NB4 (cell line): ENCODE measurements around the gene SNRNP200.

ENCODE experiments used
- DNase-seq: peaks from one replicate; pipeline ENCODE4 v3.0.0; 2010; ENCODE audit warnings: low read depth
- H3K4me3 ChIP-seq: one replicate; pipeline ENCODE4 v1.5.1; 2011; ENCODE audit warnings: mild to moderate bottlenecking, low read depth, low read length, moderate library complexity
- MAX ChIP-seq: IDR thresholded peaks from 2 replicates; pipeline ENCODE4 v1.6.1; 2011; ENCODE audit warnings: low read depth, low read length
- MYC ChIP-seq: IDR thresholded peaks from 2 replicates; pipeline ENCODE4 v1.6.1; 2011; ENCODE audit warnings: low read depth, low read length
- POLR2A ChIP-seq: IDR thresholded peaks from 2 replicates; pipeline ENCODE4 v1.6.1; 2011; ENCODE audit warnings: mild to moderate bottlenecking; ENCODE audit not compliant: insufficient read length; ENCODE audit errors: extremely low read depth
- TF ChIP-seq, protein P1 (sequence below): IDR thresholded peaks from one replicate; pipeline ENCODE4 v1.5.1; 2012; ENCODE audit warnings: low read depth, low read length

The SNRNP200 gene

GRCh38 chr2:96249654-96250053 lies 55.7 kb downstream of the SNRNP200 start:
- no peak for DNase-seq
- no peak overlapping the region for H3K4me3 ChIP-seq
- no peak for TF ChIP-seq POLR2A
- TF ChIP-seq MAX = no peak
- TF ChIP-seq, protein P1, sequence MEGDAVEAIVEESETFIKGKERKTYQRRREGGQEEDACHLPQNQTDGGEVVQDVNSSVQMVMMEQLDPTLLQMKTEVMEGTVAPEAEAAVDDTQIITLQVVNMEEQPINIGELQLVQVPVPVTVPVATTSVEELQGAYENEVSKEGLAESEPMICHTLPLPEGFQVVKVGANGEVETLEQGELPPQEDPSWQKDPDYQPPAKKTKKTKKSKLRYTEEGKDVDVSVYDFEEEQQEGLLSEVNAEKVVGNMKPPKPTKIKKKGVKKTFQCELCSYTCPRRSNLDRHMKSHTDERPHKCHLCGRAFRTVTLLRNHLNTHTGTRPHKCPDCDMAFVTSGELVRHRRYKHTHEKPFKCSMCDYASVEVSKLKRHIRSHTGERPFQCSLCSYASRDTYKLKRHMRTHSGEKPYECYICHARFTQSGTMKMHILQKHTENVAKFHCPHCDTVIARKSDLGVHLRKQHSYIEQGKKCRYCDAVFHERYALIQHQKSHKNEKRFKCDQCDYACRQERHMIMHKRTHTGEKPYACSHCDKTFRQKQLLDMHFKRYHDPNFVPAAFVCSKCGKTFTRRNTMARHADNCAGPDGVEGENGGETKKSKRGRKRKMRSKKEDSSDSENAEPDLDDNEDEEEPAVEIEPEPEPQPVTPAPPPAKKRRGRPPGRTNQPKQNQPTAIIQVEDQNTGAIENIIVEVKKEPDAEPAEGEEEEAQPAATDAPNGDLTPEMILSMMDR = no peak
- TF ChIP-seq MYC = no peak

DNA sequence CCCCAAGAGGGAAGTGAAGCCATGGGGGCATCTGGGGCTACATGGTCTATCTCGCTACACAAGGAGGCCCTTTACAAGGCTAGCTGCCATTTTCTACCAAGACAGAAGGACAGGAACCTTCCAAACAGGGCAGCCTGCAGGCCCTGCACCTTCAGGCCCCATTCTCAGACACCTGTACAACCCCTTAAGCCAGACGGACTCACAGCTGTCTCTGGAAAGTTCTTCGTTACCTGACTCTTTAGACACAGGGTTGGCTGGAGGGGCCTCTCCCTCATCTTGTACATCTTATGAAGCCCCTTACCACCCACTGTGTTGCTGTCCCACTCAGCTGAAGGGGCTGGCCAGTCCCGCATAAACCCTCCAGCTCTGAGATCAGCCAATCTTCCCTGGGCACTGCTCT lies 56.7 kb downstream of the SNRNP200 start:
- TF ChIP-seq MYC (no peak), POLR2A (no peak), MAX (no peak)
- TF ChIP-seq, protein P1 = no peak

DNA sequence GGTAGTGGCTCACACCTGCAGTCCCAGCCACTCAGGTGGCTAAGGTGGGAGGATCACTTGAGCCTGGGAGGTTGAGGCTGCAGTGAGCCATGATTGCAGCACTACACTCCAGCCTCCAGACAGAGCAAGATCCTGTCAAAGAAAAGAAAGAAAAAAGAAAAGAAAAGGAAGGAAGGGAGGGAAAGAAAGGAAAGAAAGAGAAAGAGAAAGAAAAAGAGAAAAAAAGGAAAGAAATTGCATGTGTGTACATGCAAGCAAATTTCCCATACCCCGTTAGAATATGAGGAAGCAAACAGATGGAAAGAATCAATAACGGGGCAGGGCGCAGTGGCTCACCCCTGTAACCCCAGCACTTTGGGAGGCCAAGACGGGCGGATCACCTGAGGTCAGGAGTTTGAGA lies 57.5 kb downstream of the SNRNP200 start:
- no peak for DNase-seq
- TF ChIP-seq MYC (no peak), POLR2A (no peak), MAX (no peak)
- TF ChIP-seq, protein P1 = no peak
- H3K4me3 ChIP-seq = no peak overlapping the region

More for the DNA sequence above, 56.7 kb downstream of the SNRNP200 start:
- DNase-seq = no peak
- no peak overlapping the region for H3K4me3 ChIP-seq

- TF ChIP-seq, protein P1 = no peak
- TF ChIP-seq MYC (no peak), MAX (no peak), POLR2A (no peak)
- H3K4me3 ChIP-seq = no peak overlapping the region
- no peak for DNase-seq
Measured at GRCh38 chr2:96247009-96247408, 58.3 kb downstream of the SNRNP200 start.

DNA sequence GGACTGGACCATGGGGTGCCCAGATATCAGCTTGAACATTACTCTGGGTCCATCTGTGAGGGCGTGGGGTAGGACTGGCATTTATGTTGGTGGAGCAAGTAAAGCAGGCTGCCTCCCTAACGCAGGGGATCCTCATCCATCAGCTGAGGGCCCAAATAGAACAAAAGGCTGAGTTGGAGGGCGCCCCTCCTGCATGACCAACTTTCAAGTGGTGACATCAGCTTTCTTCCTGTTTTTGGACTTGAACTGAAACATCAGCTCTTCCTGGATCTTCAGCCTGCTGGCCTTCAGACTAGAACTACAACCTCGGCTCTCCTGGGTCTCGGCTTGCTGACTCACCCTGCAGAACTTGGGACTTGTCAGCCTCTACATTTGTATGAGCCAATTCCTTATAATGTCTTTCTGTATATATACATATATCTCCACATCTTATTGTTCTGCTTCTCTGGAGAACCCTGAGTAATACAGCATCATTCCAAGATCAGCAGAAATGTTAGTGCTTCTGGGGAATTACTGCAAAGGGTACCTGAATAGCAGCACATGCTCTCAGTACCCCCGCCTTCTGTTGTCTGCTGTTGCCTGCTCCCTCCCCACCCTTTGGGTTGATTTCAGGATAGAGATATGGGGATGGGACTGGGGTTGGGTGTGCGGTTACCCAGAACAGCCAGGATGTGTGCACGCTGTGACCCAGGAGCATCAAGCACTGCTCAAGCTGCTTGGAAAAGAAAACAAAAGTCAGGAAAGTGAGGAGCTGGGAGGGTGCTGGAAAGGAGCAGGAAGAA lies 59.5 kb downstream of the SNRNP200 start:
- no peak overlapping the region for H3K4me3 ChIP-seq
- peak; percentile 79 for DNase-seq
- TF ChIP-seq, protein P1 = no peak
- TF ChIP-seq MAX (no peak), MYC (no peak), POLR2A (no peak)
